ENCODE data around the gene PHF2.
"Not testable (repeated sequence)": the region's sequence is repeated elsewhere in the genome, so short reads cannot be mapped to it uniquely, and the experiment has no call there.

PHF2 gene

GRCh38 chr9:93669116-93669957 lies 93.0 kb downstream of the PHF2 start:
- Mint-ChIP-seq H3K4me3 (no peak overlapping the region), H3K9me3 (no peaks in the 10 kb centered on the region), H3K27ac (no peak overlapping the region)

GRCh38 chr9:93669958-93670207 lies 93.5 kb downstream of the PHF2 start:
- H3K9me3 Mint-ChIP-seq, result no peaks in the 10 kb centered on the region
- no peaks in the 10 kb centered on the region for H3K27me3 Mint-ChIP-seq
- no peak for DNase-seq
- H3K27ac Mint-ChIP-seq, result no peak overlapping the region
- H3K36me3 Mint-ChIP-seq (ENCODE audit: low read depth), result no peaks in the 10 kb centered on the region
- H3K4me3 Mint-ChIP-seq, result no peak overlapping the region
- H3K4me1 Mint-ChIP-seq, result no peaks in the 10 kb centered on the region
- ATAC-seq, result no peak

More at GRCh38 chr9:93669116-93669957, 93.0 kb downstream of the PHF2 start:
- DNase-seq (no peak), ATAC-seq (no peak)
- Mint-ChIP-seq H3K27me3 (no peaks in the 10 kb centered on the region), H3K4me1 (no peaks in the 10 kb centered on the region), H3K36me3 (ENCODE audit: low read depth) (no peaks in the 10 kb centered on the region)

- Mint-ChIP-seq H3K4me1 (no peaks in the 10 kb centered on the region), H3K27me3 (no peaks in the 10 kb centered on the region), H3K9me3 (no peaks in the 10 kb centered on the region), H3K27ac (no peak overlapping the region), H3K4me3 (no peak overlapping the region), H3K36me3 (ENCODE audit: low read depth) (no peaks in the 10 kb centered on the region)
- no peak for DNase-seq
- ATAC-seq, result peak; percentile 11
These were observed 94.0 kb downstream of the PHF2 start for GRCh38 chr9:93670208-93671019.

- Mint-ChIP-seq H3K4me3 (no peak overlapping the region), H3K4me1 (no peaks in the 10 kb centered on the region), H3K27ac (no peak overlapping the region), H3K9me3 (no peaks in the 10 kb centered on the region), H3K27me3 (no peaks in the 10 kb centered on the region), H3K36me3 (ENCODE audit: low read depth) (no peaks in the 10 kb centered on the region)
- DNase-seq (no peak), ATAC-seq (no peak)
These were observed 94.6 kb downstream of the PHF2 start for GRCh38 chr9:93671020-93671338.

- H3K4me3 Mint-ChIP-seq; DNase-seq; H3K4me1 Mint-ChIP-seq; H3K36me3 Mint-ChIP-seq (ENCODE audit: low read depth); H3K27me3 Mint-ChIP-seq; H3K9me3 Mint-ChIP-seq; ATAC-seq; H3K27ac Mint-ChIP-seq: not testable (repeated sequence)
These were observed 96.1 kb downstream of the PHF2 start for GRCh38 chr9:93672330-93673020.

- Mint-ChIP-seq H3K4me1 (no peaks in the 10 kb centered on the region), H3K27ac (no peak overlapping the region), H3K9me3 (no peaks in the 10 kb centered on the region), H3K27me3 (no peaks in the 10 kb centered on the region), H3K36me3 (ENCODE audit: low read depth) (no peaks in the 10 kb centered on the region), H3K4me3 (no peak overlapping the region)
- DNase-seq (no peak), ATAC-seq (no peak)
These were observed 96.8 kb downstream of the PHF2 start for GRCh38 chr9:93673021-93673838.

- H3K27me3 Mint-ChIP-seq, result no peaks in the 10 kb centered on the region
- no peak overlapping the region for H3K4me3 Mint-ChIP-seq
- H3K27ac Mint-ChIP-seq, result no peak overlapping the region
- H3K4me1 Mint-ChIP-seq, result no peaks in the 10 kb centered on the region
- no peak for DNase-seq
- H3K9me3 Mint-ChIP-seq, result no peaks in the 10 kb centered on the region
- no peaks in the 10 kb centered on the region for H3K36me3 Mint-ChIP-seq (ENCODE audit: low read depth)
- no peak for ATAC-seq
These were observed 97.5 kb downstream of the PHF2 start for GRCh38 chr9:93673839-93674334.

GRCh38 chr9:93674580-93675335 lies 98.4 kb downstream of the PHF2 start:
- no peaks in the 10 kb centered on the region for H3K4me1 Mint-ChIP-seq
- ATAC-seq, result no peak

GRCh38 chr9:93675336-93676150 lies 99.2 kb downstream of the PHF2 start:
- no peak overlapping the region for H3K27ac Mint-ChIP-seq
- ATAC-seq (no peak), DNase-seq (no peak)
- H3K4me1 Mint-ChIP-seq, result no peaks in the 10 kb centered on the region
- H3K4me3 Mint-ChIP-seq, result no peak overlapping the region
- no peaks in the 10 kb centered on the region for H3K27me3 Mint-ChIP-seq
- no peaks in the 10 kb centered on the region for H3K9me3 Mint-ChIP-seq
- no peaks in the 10 kb centered on the region for H3K36me3 Mint-ChIP-seq (ENCODE audit: low read depth)

More at GRCh38 chr9:93674580-93675335, 98.4 kb downstream of the PHF2 start:
- no peaks in the 10 kb centered on the region for H3K27me3 Mint-ChIP-seq
- no peak overlapping the region for H3K27ac Mint-ChIP-seq
- H3K4me3 Mint-ChIP-seq, result no peak overlapping the region
- H3K9me3 Mint-ChIP-seq, result no peaks in the 10 kb centered on the region
- DNase-seq, result no peak
- no peaks in the 10 kb centered on the region for H3K36me3 Mint-ChIP-seq (ENCODE audit: low read depth)

- no peaks in the 10 kb centered on the region for H3K4me1 Mint-ChIP-seq
- no peaks in the 10 kb centered on the region for H3K27me3 Mint-ChIP-seq
- no peak overlapping the region for H3K4me3 Mint-ChIP-seq
- no peaks in the 10 kb centered on the region for H3K36me3 Mint-ChIP-seq (ENCODE audit: low read depth)
- no peak for DNase-seq
- no peak overlapping the region for H3K27ac Mint-ChIP-seq
- no peaks in the 10 kb centered on the region for H3K9me3 Mint-ChIP-seq
- no peak for ATAC-seq
These were observed 100.1 kb downstream of the PHF2 start for GRCh38 chr9:93676310-93677047.

GRCh38 chr9:93677048-93677571 lies 100.7 kb downstream of the PHF2 start:
- DNase-seq (no peak), ATAC-seq (no peak)
- Mint-ChIP-seq H3K27me3 (no peaks in the 10 kb centered on the region), H3K27ac (no peak overlapping the region), H3K4me1 (no peaks in the 10 kb centered on the region), H3K36me3 (ENCODE audit: low read depth) (no peaks in the 10 kb centered on the region), H3K4me3 (no peak overlapping the region), H3K9me3 (no peaks in the 10 kb centered on the region)

GRCh38 chr9:93677641-93678136 lies 101.3 kb downstream of the PHF2 start:
- no peaks in the 10 kb centered on the region for H3K4me1 Mint-ChIP-seq
- ATAC-seq, result no peak
- DNase-seq, result no peak
- H3K27ac Mint-ChIP-seq, result no peak overlapping the region
- H3K4me3 Mint-ChIP-seq, result no peak overlapping the region
- no peaks in the 10 kb centered on the region for H3K27me3 Mint-ChIP-seq
- H3K9me3 Mint-ChIP-seq, result no peaks in the 10 kb centered on the region
- no peaks in the 10 kb centered on the region for H3K36me3 Mint-ChIP-seq (ENCODE audit: low read depth)
